ENCODE data around the gene CDKL4.
A peak's percentile ranks its signal among the peaks of the same experiment; 100 is the strongest.

CDKL4 gene

DNA sequence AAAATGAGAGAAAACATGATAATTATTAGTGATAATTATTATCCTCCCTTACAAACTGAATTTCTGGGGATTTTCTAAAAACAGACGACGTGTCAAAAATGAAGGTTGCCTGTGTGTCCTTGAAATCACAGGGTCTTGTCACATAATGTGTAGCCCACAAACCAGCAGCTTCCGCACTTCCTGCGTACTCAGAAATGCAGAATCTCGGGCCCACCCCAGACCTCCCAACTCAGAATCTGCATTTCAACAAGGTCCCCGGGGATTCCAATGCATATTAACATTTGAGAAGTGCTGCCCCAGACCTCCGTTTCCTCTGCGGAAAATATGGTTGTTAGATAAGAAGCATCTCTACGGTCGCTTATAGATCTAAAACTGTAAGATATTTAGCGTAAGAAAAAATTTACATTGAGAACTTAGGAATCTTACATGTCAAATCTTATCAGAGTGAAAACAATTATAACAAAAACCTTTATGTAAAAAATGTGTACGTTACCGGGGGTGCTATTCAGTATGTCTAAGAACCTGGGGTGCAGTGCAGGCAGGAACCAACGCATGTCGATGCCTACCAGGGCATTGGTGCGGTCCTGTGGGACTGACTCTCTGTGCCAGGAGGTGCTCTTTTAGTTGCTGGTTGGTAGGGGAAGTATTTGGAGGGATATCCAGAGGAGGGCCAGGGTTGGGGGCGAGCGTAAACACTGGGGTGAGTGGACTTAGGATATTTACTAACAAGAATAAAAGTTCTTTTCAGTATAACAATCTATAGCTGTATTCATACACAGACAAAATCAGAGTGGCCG lies 15.2 kb downstream of the CDKL4 start:
- TF ChIP-seq, protein P1, sequence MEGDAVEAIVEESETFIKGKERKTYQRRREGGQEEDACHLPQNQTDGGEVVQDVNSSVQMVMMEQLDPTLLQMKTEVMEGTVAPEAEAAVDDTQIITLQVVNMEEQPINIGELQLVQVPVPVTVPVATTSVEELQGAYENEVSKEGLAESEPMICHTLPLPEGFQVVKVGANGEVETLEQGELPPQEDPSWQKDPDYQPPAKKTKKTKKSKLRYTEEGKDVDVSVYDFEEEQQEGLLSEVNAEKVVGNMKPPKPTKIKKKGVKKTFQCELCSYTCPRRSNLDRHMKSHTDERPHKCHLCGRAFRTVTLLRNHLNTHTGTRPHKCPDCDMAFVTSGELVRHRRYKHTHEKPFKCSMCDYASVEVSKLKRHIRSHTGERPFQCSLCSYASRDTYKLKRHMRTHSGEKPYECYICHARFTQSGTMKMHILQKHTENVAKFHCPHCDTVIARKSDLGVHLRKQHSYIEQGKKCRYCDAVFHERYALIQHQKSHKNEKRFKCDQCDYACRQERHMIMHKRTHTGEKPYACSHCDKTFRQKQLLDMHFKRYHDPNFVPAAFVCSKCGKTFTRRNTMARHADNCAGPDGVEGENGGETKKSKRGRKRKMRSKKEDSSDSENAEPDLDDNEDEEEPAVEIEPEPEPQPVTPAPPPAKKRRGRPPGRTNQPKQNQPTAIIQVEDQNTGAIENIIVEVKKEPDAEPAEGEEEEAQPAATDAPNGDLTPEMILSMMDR (conservative IDR thresholded peaks at IDR 0.05): peak; percentile 37
- H3K27ac ChIP-seq: no peak overlapping the region; the same call in 1 of the 2 replicates

DNA sequence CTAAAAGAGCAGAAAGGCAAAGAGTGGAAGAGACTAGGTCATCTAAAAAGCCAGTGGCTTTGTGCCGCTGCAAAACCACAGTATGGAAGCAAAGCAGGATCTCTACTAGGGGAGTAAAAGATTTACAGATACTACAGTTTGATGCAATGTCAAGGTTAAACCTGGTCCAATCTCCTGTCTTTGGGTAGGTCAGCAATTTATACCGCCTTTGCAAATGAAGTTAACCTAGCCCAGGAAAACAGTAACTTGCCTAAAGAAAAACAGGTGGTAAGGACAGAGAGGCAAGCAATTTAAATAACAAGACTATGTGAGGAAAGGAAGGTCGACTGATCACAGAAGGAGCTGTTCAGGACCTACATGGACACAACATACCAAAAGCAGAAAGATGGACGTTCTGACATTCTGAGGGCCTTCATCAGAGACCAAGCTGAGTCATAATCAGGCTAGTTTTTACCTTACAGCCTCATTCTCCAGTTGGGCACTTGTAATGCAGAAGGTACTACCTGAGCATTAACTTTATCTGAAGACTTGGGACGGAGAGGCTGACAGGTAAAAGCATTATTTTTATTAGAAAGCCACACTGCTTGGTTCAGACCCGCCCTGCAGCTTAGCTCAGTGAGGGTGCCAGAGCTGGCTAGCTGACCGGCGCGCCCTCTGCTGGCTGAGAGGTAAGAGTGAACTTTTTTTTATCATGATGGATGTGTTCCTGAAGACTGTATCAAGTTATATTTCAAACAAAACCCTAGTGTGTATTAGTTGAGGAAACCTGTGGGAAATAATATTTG lies 15.9 kb downstream of the CDKL4 start:
- H3K27ac ChIP-seq: no peak overlapping the region
- TF ChIP-seq, protein P1 (conservative IDR thresholded peaks at IDR 0.05): peak; percentile 93

DNA sequence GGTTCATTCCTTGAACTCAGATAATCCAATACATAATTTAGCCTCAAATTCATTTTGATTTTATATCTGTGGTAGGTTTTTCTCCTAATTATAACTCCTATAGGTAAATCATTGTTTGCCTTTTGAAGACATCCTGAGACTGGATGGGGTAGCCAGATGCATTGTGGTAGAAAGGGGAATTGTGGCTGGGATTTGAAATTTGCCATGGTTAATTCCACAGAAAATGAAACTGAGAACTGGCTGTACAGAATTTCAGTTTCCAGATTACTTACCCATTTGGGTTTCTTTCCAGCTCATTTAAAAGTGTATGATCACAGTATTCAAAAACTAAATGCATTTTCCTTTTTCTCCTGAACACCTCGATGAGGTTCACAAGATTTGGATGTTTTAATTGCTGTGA lies 18.2 kb downstream of the CDKL4 start:
- H3K27ac ChIP-seq: no peak overlapping the region
- TF ChIP-seq, protein P1 (conservative IDR thresholded peaks at IDR 0.05): no peak

- TF ChIP-seq, protein P1 (conservative IDR thresholded peaks at IDR 0.05): no peak
- no peak overlapping the region for H3K27ac ChIP-seq
These were observed 19.9 kb downstream of the CDKL4 start for GRCh38 chr2:39223909-39224308.

DNA sequence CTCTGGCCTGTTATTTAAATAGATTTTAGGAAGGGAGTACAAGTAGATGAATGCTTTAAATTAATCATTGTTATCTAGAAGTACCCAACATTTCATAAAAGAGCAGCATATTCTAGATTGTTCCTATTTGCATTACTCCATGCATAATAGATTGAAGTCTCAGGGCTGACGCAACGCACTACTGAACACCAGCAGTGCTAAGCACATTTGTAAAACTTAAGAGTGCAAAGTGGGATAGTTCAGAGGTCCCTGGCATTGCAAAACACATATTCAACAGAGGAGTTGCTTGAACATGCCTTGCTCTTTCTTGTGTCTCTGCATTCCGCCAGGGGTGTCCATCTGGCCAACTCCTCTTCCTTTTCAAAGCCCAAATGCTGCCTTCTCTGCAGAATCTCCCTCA lies 22.3 kb downstream of the CDKL4 start:
- TF ChIP-seq, protein P1 (conservative IDR thresholded peaks at IDR 0.05): no peak

DNA sequence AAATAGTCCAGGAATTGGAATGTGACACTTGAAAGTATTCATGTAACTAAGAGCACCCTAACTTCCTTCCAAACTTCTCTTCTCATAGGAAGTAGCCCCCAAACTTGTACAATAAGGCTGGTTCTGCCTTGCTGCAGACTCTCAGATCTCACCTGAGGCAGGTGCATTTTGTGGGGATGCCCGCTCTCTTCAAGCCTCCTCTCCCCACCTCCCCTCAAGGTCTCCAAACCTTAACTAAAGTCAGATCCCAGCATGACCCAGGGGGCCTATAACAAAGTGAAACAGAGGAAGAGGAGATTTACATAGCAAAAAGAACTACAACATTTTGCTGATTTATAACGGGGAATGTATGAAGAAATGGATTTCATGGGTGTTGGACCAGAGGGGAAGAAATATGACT lies 23.6 kb downstream of the CDKL4 start:
- TF ChIP-seq, protein P1 (conservative IDR thresholded peaks at IDR 0.05): no peak
- no peak overlapping the region for H3K27ac ChIP-seq

More for the DNA sequence above, 22.3 kb downstream of the CDKL4 start:
- no peak overlapping the region for H3K27ac ChIP-seq

GRCh38 chr2:39218391-39218790 lies 25.4 kb downstream of the CDKL4 start:
- TF ChIP-seq, protein P1 (conservative IDR thresholded peaks at IDR 0.05): no peak
- H3K27ac ChIP-seq: no peak overlapping the region

Data from VCaP (cell line).